HCT116 (cell line): ENCODE results near the gene ARL5C. TPM values are rescaled to one million over a fixed set of nuclear protein-coding genes. Genes with fewer than 3 reads are reported as not detected.

ENCODE experiments used
- ATAC-seq: fragments of 200-7000 bp; cut with Tn5 transposase; 2 replicates; pipeline ENCODE4 v1.9.1; 2020; ENCODE audit warnings: mild to moderate bottlenecking, moderate library complexity
- BruUV-seq: library from RNA; stranded (reverse); fragments of 400-500 nt; replicated peaks from 2 replicates; lab custom pipeline; 2021; lab: Mats Ljungman, UMichigan
- CTCF ChIA-PET: fragments of 300-600 bp; sonication (Branson Sonifier 250); formaldehyde crosslinking; loops from one replicate; lab custom pipeline; 2021; ENCODE audit warnings: antibody characterized with exemption; lab: Charles Lee
- POLR2A ChIA-PET: fragments of 300-600, 350-600 bp; sonication (Branson Sonifier 250); formaldehyde crosslinking; loops from one replicate; lab custom pipeline; 2021; ENCODE audit warnings: antibody characterized with exemption; lab: Charles Lee
- RAD21 ChIA-PET, 2 experiments: fragments of 300-600 bp; sonication (Branson Sonifier 250); formaldehyde crosslinking; loops; one replicate each; lab custom pipeline; 2023; ENCODE audit warnings: low total read pairs in 2 of 2; ENCODE audit not compliant: uncharacterized antibody in 2 of 2, unreplicated experiment in 2 of 2, low non-redundant PET in 1 of 2; lab: Charles Lee
- DNase-seq: peaks from one replicate; pipeline ENCODE4 v3.0.0-alpha.2; 2010; ENCODE audit warnings: low read depth, low spot score
- H2AFZ ChIP-seq: fragments of 200-600 bp; shearing (Covaris generic), sonication (generic); 2 replicates; pipeline ENCODE4 v1.6.1; 2017; ENCODE audit warnings: low read depth, mixed run types, mixed read lengths, antibody characterized with exemption, low read length; ENCODE audit not compliant: poor library complexity, severe bottlenecking
- H3K27ac ChIP-seq: 2 replicates; pipeline ENCODE4 v1.5.1; 2012; ENCODE audit warnings: low read depth, low read length
- H3K27me3 ChIP-seq: fragments of 200-600 bp; sonication (generic); 2 replicates; pipeline ENCODE4 v1.6.1; 2016; ENCODE audit warnings: mixed run types, low read length, mixed read lengths; ENCODE audit not compliant: insufficient read depth
- H3K36me3 ChIP-seq, 2 experiments: fragments of 200-500 bp in 1 of 2; fragments of 200-600 bp in 1 of 2; sonication (Bioruptor generic) in 1 of 2; sonication (generic) in 1 of 2; 2 replicates each; pipeline versions ENCODE4 v1.5.1 to v1.6.1; 2014 to 2016; ENCODE audit warnings: low read length in 2 of 2, inconsistent platforms in 1 of 2, mixed read lengths in 1 of 2, mixed run types in 1 of 2; ENCODE audit not compliant: insufficient read depth in 2 of 2, control insufficient read depth in 1 of 2
- H3K4me1 ChIP-seq, 2 experiments: fragments of 200-600 bp in 1 of 2; sonication (generic) in 1 of 2; 2 replicates each; pipeline versions ENCODE4 v1.5.1 to v1.6.1; 2012 to 2017; ENCODE audit warnings: low read length in 2 of 2, inconsistent platforms in 1 of 2, mild to moderate bottlenecking in 1 of 2, mixed read lengths in 1 of 2, mixed run types in 1 of 2, moderate library complexity in 1 of 2; ENCODE audit not compliant: insufficient read depth in 2 of 2, control insufficient read depth in 1 of 2
- H3K4me2 ChIP-seq: fragments of 200-600 bp; sonication (generic); 2 replicates; pipeline ENCODE4 v1.6.1; 2017; ENCODE audit warnings: mixed run types, low read length, mixed read lengths
- H3K4me3 ChIP-seq, 2 experiments: fragments of 200-600 bp in 1 of 2; sonication (generic) in 1 of 2; replicated peaks in 1 of 2; 2 replicates each; pipeline ENCODE4 v1.5.1; 2011 to 2016; ENCODE audit warnings: low read length in 2 of 2, control low read depth in 1 of 2, low read depth in 1 of 2, mild to moderate bottlenecking in 1 of 2, mixed read lengths in 1 of 2, mixed run types in 1 of 2
- H3K79me2 ChIP-seq: fragments of 200-600 bp; sonication (generic); 2 replicates; pipeline ENCODE4 v1.6.1; 2017; ENCODE audit warnings: mild to moderate bottlenecking, mixed run types, low read length, moderate library complexity, mixed read lengths; ENCODE audit not compliant: insufficient read depth
- H3K9ac ChIP-seq: fragments of 200-600 bp; sonication (generic); 2 replicates; pipeline ENCODE4 v1.6.1; 2016; ENCODE audit warnings: low read length, mixed read lengths
- H3K9me2 ChIP-seq: fragments of 200-600 bp; sonication (generic), shearing (Covaris generic); 2 replicates; pipeline ENCODE4 v1.6.1; 2017; ENCODE audit warnings: mixed run types, mild to moderate bottlenecking, moderate library complexity; ENCODE audit not compliant: insufficient read depth
- H3K9me3 ChIP-seq, 2 experiments: fragments of 200-500 bp in 1 of 2; fragments of 200-600 bp in 1 of 2; sonication (Bioruptor generic) in 1 of 2; sonication (generic) in 1 of 2; 2 replicates each; pipeline ENCODE4 v1.6.1; 2014 to 2017; ENCODE audit warnings: low read length in 2 of 2, mixed read lengths in 2 of 2, inconsistent platforms in 1 of 2, low read depth in 1 of 2, mild to moderate bottlenecking in 1 of 2, mixed run types in 1 of 2, moderate library complexity in 1 of 2; ENCODE audit not compliant: control insufficient read depth in 1 of 2, insufficient read depth in 1 of 2
- H4K20me1 ChIP-seq: fragments of 200-600 bp; sonication (generic), shearing (Covaris generic); 2 replicates; pipeline ENCODE4 v1.6.1; 2017; ENCODE audit warnings: mixed run types, mild to moderate bottlenecking, moderate library complexity; ENCODE audit not compliant: insufficient read depth
- CBX3 ChIP-seq: IDR thresholded peaks from 2 replicates; pipeline ENCODE4 v1.6.1; 2012; ENCODE audit warnings: low read depth
- EZH2phosphoT487 ChIP-seq: fragments of 200-600 bp; IDR thresholded peaks from 2 replicates; pipeline ENCODE4 v1.6.1; 2018; ENCODE audit warnings: antibody characterized with exemption, borderline replicate concordance
- FOSL1 ChIP-seq: IDR thresholded peaks from 2 replicates; pipeline ENCODE4 v1.6.1; 2012; ENCODE audit warnings: low read depth
- RAD21 ChIP-seq: IDR thresholded peaks from 2 replicates; pipeline ENCODE4 v1.6.1; 2012; ENCODE audit warnings: low read depth, mild to moderate bottlenecking
- REST ChIP-seq: IDR thresholded peaks from 2 replicates; pipeline ENCODE4 v1.6.1; 2012; ENCODE audit warnings: low read depth
- SIN3A ChIP-seq: IDR thresholded peaks from 2 replicates; pipeline ENCODE4 v1.6.1; 2012; ENCODE audit warnings: low read depth
- SP1 ChIP-seq: IDR thresholded peaks from 2 replicates; pipeline ENCODE4 v1.6.1; 2012; ENCODE audit warnings: low read depth
- SRF ChIP-seq: IDR thresholded peaks from 2 replicates; pipeline ENCODE4 v1.6.1; 2012; ENCODE audit warnings: low read depth
- TCF7L2 ChIP-seq: IDR thresholded peaks from 2 replicates; pipeline ENCODE4 v1.7.0; 2011; ENCODE audit warnings: borderline replicate concordance, inconsistent platforms; ENCODE audit not compliant: insufficient read depth, insufficient read length; ENCODE audit errors: extremely low read depth
- ZBTB33 ChIP-seq: IDR thresholded peaks from 2 replicates; pipeline ENCODE4 v1.6.1; 2011; ENCODE audit warnings: mild to moderate bottlenecking, low read length, moderate library complexity; ENCODE audit not compliant: insufficient replicate concordance; ENCODE audit errors: extremely low read depth
- ZFX ChIP-seq: fragments of 450-650 bp; IDR thresholded peaks from 2 replicates; pipeline ENCODE4 v1.6.1; 2017
- ZNF274 ChIP-seq: fragments of 200-500 bp; sonication (Bioruptor generic); IDR thresholded peaks from 2 replicates; pipeline ENCODE4 v1.6.1; 2014; ENCODE audit warnings: mild to moderate bottlenecking, low read depth, low read length, inconsistent platforms
- intact Hi-C: fragments of 100-400 bp; cut with micrococcal nuclease; formaldehyde crosslinking; loops from 2 replicates; pipeline ENCODE4 v1.10.0; 2022
- total RNA-seq: library from RNA; stranded (reverse); gene quantifications from one replicate; pipeline ENCODE4 v1.2.1, GENCODE V29; 2021; ENCODE audit not compliant: unreplicated experiment

The ARL5C gene
- total RNA-seq, 1 experiment from 2014 or later, result not detected

- peak; percentile 64 for TF ChIP-seq RAD21
- no peak for TF ChIP-seq SP1
- no peak for TF ChIP-seq SIN3A
- no peak for TF ChIP-seq CBX3
- TF ChIP-seq, all 23 proteins: peak for 4
Observed at GRCh38 chr17:39164675-39165143, 1.3 kb downstream of the ARL5C start (continued).

GRCh38 chr17:39161962-39162361 lies 4.0 kb downstream of the ARL5C start:
- no peak for ATAC-seq
- intact Hi-C loops, result no loop called here
- TF ChIP-seq ZNF274 (no peak), REST (no peak), ZBTB33 (no peak), ZFX (no peak), SIN3A (no peak), TCF7L2 (no peak), SRF (no peak), EZH2phosphoT487 (no peak), FOSL1 (no peak)
- no peak for DNase-seq
- Histone ChIP-seq H3K9ac (no peak overlapping the region), H3K36me3 (no peaks in the 10 kb centered on the region), H2AFZ (no peak overlapping the region), H3K9me3 (no peaks in the 10 kb centered on the region), H3K79me2 (no peaks in the 10 kb centered on the region), H3K27ac (no peak overlapping the region), H3K9me2 (no peaks in the 10 kb centered on the region), H4K20me1 (no peaks in the 10 kb centered on the region), H3K27me3 (no peaks in the 10 kb centered on the region), H3K4me2 (no peak overlapping the region), H3K4me3 (no peak overlapping the region), H3K4me1 (peaks cover 6 to 10% of the 10 kb centered on the region in 2 experiments; a peak in 3 of 4 replicates)
- ChIA-PET POLR2A (no interaction called here), RAD21 (no interaction called here), CTCF (interaction anchor here (0.6 to 0.7 kb wide), 2 partner anchors 11 to 385 kb away, joined by 3 read pairs; no protein-coding TSS in a partner anchor)
- no TSS peak for BruUV-seq
